RCC 7860 (cell line): Measurements from ENCODE around the gene MAN1C1.

Experiments
- DNase-seq: peaks from one replicate; pipeline ENCODE4 v3.0.0-alpha.2; 2015; ENCODE audit warnings: low spot score
- FAIRE-seq: peaks from 2 replicates; lab custom pipeline; 2012; peaks lifted over from hg19 to GRCh38; lab: Jason Lieb, UNC

The MAN1C1 gene

DNA sequence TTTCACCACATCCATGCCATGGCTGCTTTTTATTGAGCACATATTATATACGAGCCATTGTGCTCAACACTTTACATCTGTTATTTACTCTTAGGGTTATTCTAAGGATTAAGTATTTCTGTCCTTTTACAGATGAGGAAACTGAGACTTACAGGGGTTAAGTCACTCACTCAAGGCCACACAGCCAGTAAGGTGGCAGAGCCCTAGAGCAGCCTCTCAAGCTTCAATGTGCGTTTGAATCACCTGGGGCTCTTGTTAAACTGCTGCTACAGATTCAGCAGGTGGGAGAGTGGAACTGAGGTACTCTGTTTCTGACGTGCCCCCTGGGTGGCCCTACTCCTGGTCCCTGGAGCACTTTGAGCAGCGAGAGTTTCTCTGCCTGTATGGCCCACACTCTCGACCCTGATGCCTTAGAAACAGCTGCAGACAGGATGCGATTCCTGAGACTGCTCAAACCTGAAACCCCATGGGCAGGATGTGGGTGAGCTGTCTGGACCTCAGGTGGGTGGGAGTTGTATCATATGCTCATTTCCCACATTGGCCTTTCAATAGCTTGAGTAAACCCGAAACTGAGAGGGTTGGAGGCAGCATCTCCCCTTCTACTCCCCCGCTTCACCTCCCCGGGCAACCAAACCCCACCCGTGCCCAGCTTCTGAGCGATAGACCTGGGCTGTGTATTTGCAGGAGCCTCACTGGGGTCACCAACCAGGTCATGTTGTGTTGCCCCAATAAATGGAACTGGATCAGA, 59.3 kb downstream of the MAN1C1 start:
- DNase-seq (no peak), FAIRE-seq (no peak)

DNA sequence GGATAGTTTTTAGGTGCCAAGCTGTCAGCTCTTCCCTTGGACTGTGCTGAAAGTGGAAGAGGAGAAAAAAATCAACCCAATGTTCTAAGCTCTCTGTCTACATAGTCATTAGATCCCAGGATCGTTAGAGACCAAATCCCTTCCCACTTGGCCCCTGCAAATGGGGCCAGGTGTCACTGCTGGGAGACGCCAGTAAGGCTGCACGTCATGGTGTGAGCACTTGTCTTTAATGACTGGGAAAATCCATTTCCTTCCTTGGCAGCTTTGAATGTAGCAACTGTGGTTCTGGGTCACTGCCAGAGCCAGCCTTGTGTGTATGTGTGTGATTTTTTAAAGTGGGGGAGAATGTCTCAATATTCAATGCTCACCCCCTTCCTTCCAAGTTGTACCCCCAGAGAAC, 59.9 kb downstream of the MAN1C1 start:
- FAIRE-seq: no peak

DNA sequence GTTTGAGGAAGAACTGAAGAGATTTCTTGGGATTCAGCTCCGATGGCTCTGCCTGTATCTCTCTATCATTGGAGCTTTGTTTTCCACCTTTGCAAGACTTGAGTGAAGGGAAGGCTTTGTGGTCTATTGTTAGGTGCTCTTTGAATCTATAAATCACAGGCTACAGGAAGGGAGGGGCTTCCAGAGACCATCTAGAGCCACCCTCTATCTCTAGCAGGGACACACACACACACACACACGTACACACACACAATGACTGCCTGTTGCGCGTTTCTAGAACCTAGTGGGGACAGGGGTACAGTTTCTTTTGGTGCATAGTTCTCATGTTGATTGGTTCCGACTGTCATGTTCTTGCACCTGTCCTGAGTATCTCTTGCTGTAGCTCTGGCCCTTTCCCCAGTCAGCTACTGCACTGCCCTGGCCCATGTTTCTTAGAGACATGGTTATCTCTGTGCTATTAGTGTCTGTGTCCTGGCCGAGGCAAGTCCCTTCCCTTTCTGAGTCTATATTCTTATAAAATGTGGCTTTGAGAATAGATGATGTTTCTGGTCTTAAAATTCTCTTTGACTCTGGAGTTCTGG, 60.7 kb downstream of the MAN1C1 start:
- no peak for DNase-seq
- no peak for FAIRE-seq

More for the DNA sequence above, 59.9 kb downstream of the MAN1C1 start:
- no peak for DNase-seq

DNA sequence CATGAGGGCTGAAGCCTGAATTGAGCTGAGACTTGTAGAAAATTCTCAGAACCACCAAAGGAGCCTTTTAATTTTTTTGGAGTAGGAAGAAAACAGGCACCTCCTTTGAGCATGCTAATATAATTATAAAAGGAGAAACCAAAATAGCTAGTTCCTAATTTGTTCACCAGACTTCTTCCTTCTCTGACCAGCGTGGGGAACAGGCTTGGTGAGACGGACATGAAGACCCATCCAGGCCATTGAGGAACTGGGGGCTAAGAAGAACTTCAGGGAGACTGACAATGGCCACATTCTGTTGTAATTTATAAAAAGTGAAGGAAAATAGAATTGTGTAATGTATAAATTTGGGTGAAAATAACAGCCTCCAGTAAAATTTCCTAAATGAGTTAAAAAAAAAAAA, 62.6 kb downstream of the MAN1C1 start:
- DNase-seq (no peak), FAIRE-seq (no peak)

DNA sequence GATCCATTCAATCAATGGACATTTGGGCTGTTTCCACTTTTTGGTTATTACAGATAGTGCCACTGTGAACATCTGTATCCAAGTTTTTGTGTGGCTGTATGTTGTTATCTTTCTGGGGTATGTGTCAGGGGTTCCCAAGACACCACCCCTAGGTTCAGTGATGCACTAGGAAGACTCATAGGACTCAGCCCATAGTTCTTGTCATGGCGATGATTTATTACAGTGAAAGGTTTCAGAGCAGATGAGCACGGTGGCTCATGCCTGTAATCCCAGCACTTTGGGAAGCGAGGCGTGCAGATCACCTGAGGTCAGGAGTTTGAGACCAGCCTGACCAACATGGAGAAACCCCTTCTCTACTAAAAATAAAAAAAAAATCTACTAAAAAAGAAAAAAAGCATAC, 64.1 kb downstream of the MAN1C1 start:
- FAIRE-seq: no peak

DNA sequence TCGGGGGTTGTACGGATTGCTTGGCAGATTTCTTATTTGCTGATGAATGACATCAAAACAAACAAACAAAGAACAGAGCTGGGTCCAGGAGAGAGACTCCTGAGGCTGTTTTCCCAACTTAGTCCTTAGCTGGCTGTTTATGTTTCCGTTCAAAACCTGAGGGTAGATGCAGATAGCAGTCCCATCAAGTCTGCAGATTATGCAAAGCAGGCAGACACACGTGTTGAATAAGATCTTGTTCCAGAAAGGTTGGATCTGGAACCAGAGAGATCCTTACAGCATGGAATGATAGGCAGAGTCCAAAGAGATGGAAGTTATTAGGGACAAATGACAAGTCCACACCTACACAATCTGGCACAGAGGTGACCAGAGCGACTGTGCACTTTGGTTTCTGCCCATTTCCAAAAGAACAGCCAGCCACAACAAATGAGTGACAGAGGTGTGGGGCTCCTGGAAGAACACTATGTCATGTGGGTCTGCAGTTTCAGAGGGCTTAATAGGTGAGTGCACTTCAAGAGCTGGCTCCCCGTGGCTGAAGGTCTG, 65.5 kb downstream of the MAN1C1 start:
- FAIRE-seq: no peak
- DNase-seq: no peak

More for the DNA sequence above, 64.1 kb downstream of the MAN1C1 start:
- DNase-seq: no peak

DNA sequence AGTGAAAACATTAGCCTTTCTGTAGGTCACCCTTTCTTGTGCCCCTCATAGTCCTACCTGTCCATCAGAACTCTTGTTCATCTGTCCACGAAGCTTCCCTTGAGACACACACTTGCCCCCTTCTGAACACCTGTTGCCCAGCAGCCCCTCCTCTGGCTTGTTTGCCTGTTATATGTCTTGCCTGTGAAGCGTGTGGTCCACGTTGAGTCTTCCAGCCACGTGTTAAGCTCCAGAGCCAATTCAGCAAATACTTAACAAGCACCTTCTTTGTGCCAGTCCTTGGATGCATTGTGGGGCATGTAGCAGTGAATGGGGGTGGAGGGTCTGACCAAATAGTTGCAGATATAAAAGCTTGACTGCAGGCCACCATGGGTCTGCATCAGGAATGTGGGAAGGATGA, 66.6 kb downstream of the MAN1C1 start:
- FAIRE-seq (no peak), DNase-seq (no peak)

DNA sequence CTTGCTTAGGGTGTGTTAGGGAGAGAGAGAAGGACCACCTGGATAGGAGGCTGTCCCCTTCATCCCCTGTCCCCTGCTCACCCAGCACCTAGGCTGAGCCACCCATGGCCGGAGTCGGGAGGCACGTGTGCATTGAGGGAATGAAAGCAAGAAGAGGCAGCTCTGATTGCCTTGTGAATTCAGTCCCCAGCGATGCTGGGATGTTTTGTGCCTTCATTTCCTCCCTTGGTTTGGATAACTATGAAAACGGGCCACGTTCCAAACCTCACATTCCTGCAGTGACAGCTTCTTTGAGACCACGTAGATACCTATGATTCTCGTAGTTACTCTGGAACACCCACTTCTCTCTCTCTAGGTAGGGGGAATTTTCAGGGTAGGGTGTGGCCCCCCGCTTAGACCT, 67.1 kb downstream of the MAN1C1 start:
- FAIRE-seq (no peak), DNase-seq (no peak)

DNA sequence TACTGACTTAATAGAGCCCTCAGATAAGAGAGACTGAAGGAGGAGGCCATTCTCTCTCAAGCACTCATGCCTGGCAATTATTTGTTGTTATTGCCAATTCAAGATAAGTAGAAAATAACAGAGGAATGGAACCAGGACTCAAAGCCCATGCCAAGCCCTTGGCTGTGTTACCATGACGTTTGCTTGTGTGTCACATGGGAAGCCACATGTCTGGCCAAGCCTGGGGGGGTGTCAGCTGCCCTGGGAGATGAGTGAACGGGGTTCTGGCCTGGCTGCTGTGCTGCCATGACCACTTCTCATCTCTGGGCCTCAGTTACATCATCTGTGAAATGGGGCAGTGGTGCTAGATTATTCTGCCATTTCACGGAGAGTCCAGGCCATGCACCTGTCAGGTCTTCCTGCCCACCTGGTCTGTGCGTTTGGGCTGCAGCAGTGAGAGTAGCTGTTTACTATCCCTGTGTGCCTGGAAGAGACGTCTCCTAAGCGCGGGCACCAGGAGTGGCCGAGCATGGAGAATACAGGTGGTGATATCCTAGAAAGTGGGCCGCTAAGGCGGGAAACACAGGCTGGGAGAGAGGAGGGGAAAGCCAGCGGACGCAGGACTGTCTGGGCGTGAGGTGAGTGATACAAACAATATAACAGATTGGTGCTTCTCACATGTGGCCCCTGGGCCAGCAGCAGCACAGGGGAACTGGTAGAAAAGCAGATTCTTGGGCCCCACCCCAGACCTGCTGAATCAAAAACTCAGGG, 67.8 kb downstream of the MAN1C1 start:
- DNase-seq: no peak
- FAIRE-seq: no peak

DNA sequence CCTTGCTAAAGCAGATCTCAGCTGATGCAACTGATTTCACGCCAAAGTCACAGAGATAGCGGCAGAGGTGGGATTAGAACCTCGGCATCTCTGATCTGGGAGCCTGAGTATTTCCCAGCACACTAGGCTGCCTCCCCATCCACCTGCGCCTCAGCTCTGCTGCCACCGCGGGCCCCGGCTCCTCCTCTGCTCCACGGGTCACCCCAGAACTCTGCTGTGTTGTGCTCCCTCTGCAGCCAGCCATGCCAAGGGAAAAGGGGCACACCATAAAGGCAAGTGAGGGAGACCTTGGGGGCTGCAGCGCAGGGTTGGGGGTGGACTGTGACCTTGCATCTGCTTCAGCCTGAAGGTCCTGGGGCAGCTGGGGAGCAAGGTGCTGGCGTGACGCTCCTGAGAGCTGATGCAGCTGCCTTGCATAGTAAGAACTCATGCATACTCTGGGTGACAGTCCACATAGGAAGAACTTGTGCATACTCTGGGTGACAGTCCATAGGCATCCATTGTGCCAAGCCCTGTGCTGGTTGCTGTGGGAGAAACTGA, 68.7 kb downstream of the MAN1C1 start:
- DNase-seq (no peak), FAIRE-seq (no peak)

DNA sequence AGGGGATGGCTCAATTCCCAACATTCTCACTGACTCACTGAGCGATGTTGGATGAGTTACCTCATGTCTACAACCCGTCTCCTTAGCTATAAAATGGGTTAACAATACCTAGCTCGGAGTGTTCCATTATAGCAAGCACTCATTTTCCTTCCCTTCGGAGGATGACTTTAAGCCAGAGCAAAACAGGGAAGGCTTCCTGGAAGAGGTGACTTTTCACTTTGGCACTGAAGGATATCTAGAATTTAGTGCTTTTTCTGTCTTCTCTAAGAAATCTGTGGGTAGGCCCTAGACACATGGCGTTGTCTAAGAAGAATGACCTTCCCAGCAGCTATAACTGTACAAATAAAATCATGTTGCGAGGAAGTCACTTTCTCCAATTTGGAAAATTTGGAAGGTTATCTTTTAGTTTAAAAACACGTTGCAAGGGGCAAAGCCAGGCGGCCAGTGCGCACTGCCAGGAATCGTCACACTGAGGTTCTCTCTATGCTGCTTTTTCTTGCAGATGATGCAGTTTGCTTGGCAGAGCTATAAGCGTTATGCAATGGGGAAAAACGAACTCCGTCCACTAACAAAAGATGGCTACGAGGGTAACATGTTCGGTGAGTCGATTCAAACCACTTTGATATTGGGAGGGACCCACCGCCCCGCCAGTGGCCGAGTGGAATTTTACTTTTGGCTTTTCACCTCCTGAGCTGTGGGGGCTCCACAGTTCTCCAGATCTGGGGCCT, 69.5 kb downstream of the MAN1C1 start:
- FAIRE-seq: no peak
- no peak for DNase-seq

DNA sequence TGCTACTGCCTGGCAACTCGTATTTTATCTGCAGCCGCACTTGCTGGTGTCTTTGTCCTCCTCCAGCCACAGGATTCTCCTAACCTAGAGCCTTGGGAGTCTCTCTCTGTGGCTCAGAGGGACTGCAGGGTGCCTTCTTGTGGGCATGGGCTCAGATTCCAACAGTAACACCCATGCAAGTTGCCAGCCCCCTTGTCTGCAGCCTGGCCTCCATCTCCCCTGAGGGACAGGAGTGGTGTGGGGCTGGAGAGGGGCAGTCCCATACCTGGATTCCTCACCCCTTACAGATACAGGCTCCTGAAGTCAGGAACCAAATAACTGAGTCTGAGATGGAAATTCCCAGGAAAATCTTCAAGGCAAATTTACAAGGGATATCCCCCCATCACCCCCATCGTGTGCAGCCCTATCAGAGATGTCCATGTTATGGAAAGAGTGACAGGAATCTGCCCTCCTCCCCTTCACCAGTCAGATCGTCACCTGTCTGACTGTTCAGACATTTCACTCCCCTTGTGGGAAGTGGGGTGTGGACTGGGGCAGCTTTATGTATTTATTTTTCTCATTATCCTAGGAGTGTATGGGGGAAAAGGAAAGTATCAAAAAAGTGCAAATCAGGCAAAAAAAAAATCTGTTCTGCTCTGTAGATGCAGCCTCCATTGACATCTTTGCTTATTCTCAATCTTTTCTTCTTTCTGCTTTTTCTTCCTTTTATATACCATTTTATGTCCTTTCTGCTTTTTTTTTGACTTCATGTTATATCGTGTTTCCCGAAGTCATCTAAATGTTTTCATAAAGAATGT, 70.8 kb downstream of the MAN1C1 start:
- FAIRE-seq: no peak
- no peak for DNase-seq

DNA sequence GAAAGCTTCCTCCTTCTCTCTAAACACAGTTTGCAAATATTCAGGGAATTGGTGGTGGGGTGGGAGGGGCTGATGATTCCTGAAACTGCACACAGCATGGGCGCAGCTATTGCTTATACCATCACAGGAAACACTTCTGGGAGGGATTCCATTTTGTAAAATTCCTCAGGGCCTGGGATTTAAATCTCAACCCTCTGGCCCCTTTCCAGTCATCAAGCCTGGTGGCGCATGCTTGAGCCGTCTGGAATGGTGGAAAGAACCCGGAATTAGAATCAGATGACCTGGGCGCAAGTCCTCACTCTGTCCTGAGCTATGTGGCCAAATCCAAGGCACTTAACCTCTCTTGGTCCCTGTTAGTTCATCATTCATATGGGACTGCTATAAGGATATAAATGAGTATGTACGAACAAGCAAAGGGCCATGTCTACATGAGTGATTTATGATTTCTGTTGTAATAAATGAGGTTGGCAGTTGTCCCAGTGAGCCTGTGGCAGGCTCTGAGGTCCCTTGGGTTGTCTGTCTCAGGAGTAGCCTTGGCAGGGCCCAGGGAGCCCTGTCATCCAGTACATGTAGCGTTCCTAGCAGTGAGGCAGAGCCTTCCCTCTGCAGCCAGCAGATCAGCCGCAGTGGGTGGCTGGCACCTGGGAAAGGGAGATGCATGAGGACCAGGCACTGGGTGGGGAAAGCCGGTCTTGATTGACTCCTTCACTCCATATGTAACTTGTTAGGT, 72.0 kb downstream of the MAN1C1 start:
- no peak for FAIRE-seq
- no peak for DNase-seq

DNA sequence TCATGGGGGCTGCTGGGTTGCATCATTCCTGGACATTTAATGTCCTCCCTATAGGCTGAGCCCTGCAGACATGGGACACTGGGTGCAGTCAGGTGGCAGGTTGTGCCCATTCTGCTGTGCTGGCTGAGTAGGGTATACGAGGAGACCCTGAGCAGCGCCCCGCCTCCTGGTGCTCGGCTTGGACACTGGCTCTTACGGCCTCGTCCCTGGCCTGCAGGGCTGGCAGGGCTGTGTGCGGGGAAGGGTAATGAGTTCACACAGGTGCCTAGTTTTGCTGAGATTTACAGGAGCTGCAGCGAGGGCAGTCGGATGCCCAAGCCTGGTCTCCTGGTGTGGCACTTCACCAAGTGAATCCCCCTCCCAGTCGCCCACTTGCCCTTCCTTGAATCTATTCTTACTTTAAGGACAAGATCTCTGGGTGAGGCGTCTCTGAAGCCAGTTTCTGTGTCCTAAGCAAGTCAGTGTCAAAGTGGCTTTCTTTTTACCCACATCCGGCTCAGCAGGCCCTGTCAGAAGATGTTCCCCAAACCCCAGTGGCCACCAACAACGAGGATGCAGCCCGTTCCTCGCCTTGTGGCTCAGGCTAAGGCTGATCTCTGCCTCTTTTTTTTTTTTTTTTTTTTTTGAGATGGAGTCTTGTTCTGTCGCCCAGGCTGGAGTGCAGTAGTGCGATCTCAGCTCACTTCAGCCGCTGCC, 73.2 kb downstream of the MAN1C1 start:
- FAIRE-seq (no peak), DNase-seq (no peak)

DNA sequence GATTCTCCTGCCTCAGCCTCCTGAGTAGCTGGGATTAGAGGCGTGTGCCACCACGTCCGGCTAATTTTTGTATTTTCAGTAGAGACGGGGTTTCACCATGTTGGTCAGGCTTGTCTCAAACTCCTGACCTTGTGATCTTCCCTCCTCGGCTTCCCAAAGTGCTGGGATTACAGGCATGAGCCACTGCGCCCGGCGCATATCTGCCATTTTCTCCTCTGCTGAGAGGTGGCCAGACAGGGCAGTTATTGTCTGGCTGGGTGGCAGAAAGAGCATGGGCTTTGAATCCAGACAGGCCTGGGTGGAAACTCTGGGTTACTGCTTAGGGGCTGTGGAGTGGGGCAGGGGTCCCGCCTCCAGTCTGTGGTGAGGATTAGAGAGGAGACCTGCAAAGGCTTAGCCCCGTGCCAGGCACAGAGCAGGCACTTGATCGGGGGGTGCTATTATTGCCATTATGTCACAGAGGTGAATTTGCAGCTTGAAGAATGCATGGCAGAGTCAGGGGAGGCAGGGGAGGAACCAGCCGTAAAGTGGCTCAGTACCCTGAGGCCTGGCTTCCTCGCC, 73.9 kb downstream of the MAN1C1 start:
- DNase-seq (no peak), FAIRE-seq (no peak)

DNA sequence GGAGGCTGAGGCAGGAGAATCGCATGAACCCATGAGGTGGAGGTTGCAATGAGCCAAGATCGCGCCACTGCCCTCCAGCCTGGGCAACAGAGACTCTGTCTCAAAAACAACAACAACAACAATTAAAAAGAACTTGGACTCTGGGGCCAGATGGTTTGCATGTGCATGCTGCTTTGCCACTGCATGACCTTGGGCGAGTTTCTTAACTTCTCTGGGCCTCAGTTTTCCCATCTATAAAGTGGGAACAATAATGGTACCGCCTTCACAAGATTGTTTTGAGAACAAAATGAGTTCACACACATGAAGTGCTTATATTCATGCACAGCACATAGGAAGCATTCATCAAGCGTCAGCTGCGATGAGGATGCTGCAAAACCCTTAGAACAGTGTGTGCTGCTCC, 74.6 kb downstream of the MAN1C1 start:
- DNase-seq: no peak

DNA sequence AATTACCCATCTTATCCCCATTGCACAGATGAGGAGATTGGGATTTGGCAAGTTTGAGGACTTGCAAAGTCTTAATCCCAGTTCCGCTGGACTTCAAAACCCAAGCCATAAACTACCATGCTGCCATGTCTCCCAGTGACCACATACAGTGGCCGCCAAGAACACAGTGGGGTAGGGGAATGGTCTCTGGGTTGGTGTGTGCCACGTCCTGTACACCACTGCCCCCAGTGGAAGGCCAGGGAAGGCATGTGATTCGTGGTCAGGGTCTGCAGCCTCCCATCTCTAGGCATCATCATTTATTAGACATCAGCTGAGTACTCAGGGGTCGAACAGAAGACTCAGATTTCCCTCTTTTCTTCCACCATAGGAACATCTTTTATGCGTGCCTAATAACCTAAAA, 76.0 kb downstream of the MAN1C1 start:
- DNase-seq (no peak), FAIRE-seq (no peak)

More for the DNA sequence above, 74.6 kb downstream of the MAN1C1 start:
- no peak for FAIRE-seq
